WERI-Rb-1 (cell line): ENCODE measurements around the gene ADARB2.

Experiments
- DNase-seq: peaks from one replicate; pipeline ENCODE4 v3.0.0-alpha.2; 2020
- H3K27ac ChIP-seq: fragments of 250-450 bp; sonication (Bioruptor Pico); 2 replicates; pipeline ENCODE4 v1.5.1; 2020; ENCODE audit warnings: mild to moderate bottlenecking, moderate library complexity
- H3K27me3 ChIP-seq: fragments of 250-450 bp; sonication (Bioruptor Pico); 2 replicates; pipeline ENCODE4 v1.5.1; 2021; ENCODE audit warnings: mild to moderate bottlenecking, low read depth, moderate library complexity; ENCODE audit not compliant: insufficient read depth, severe bottlenecking
- H3K36me3 ChIP-seq: fragments of 250-450 bp; sonication (Bioruptor Pico); 2 replicates; pipeline ENCODE4 v1.5.1; 2020; ENCODE audit warnings: mild to moderate bottlenecking, moderate library complexity
- H3K4me3 ChIP-seq: 2 replicates; pipeline ENCODE4 v1.5.1; 2011; ENCODE audit warnings: low read depth, mild to moderate bottlenecking, control low read depth, low read length
- H3K9me3 ChIP-seq: fragments of 250-450 bp; sonication (Bioruptor Pico); 2 replicates; pipeline ENCODE4 v1.5.1; 2021; ENCODE audit warnings: mild to moderate bottlenecking, moderate library complexity; ENCODE audit not compliant: severe bottlenecking
- TF ChIP-seq, protein P1 (sequence below): IDR thresholded peaks from 2 replicates; pipeline ENCODE4 v1.5.1; 2011; ENCODE audit warnings: low read depth, mild to moderate bottlenecking, control low read depth, inconsistent platforms, low read length

Gene ADARB2

DNA sequence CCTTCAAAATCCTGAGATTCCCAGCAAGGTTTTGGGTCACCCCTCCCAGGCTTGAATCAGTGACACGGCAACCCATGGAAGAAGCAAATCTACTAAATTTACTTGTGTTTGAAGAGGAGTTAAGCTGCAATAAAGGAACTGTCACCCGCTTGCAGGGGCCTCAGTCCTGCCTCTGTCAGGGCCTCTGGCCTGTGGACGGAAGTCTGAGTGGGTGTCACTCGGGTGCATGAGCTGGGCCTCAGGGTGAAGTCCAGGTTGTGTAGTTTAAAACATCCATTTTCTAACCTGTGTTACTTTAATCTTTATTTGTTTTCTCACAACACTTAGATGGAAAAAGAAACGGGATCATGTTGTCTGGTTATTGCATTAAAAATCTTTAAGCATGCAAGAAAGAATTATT, 234.9 kb downstream of the ADARB2 start:
- H3K36me3 ChIP-seq = no peaks in the 10 kb centered on the region
- no peaks in the 10 kb centered on the region for H3K9me3 ChIP-seq
- no peak for DNase-seq
- H3K27ac ChIP-seq = no peak overlapping the region
- H3K4me3 ChIP-seq = no peak overlapping the region
- H3K27me3 ChIP-seq = peaks cover 4% of the 10 kb centered on the region
- TF ChIP-seq, protein P1, sequence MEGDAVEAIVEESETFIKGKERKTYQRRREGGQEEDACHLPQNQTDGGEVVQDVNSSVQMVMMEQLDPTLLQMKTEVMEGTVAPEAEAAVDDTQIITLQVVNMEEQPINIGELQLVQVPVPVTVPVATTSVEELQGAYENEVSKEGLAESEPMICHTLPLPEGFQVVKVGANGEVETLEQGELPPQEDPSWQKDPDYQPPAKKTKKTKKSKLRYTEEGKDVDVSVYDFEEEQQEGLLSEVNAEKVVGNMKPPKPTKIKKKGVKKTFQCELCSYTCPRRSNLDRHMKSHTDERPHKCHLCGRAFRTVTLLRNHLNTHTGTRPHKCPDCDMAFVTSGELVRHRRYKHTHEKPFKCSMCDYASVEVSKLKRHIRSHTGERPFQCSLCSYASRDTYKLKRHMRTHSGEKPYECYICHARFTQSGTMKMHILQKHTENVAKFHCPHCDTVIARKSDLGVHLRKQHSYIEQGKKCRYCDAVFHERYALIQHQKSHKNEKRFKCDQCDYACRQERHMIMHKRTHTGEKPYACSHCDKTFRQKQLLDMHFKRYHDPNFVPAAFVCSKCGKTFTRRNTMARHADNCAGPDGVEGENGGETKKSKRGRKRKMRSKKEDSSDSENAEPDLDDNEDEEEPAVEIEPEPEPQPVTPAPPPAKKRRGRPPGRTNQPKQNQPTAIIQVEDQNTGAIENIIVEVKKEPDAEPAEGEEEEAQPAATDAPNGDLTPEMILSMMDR = no peak

DNA sequence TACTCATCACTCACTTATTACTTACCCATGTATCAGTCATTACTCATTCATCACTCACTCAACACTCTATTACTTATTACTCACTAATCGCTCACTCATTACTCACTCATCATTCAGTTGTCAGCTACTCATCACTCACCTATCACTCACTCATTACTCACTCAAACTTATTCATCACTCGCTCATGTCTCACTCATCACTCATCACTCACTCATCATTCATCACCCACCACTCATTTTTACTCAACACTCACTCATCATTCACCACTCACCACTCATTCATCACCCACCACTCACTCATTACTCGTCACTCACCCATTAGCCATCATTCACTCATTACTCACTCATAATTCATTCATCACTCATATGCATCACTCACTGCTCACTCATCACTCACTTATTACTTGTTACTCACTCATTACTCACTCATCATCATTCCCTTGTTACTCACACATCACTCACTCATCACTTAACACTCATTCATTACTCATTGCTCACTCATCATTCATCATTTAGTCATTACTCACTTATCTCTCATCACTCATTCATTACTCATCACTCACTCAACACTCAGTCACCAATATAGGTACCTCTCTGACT, 237.9 kb downstream of the ADARB2 start:
- Histone ChIP-seq H3K27me3 (no peaks in the 10 kb centered on the region), H3K36me3 (no peaks in the 10 kb centered on the region), H3K4me3 (no peak overlapping the region), H3K27ac (no peak overlapping the region), H3K9me3 (no peaks in the 10 kb centered on the region)
- TF ChIP-seq, protein P1 = no peak
- DNase-seq = no peak

DNA sequence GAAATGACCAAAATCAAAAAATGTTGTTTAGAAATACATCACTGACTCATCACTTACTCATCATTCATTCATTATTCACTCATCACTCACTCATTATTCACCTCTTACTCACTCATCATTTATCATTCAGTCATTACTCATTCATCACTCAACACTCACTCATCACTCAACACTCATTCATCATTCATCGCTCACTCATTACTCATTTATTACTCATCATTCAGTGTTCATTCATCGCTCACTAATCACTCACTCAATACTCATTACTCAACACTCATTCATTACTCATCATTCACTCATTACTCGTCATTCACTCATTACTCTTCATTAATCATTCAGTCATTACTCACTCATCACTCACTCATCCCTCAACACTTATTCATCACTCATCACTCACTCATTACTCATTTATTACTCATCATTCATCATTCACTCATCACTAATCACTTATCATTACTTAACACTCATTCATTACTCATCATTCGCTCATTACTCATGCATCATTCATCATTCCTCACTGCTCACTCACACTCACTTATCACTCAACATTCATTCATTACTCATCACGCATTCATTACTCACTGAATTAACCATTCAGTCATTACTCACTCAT, 238.5 kb downstream of the ADARB2 start:
- DNase-seq = no peak

DNA sequence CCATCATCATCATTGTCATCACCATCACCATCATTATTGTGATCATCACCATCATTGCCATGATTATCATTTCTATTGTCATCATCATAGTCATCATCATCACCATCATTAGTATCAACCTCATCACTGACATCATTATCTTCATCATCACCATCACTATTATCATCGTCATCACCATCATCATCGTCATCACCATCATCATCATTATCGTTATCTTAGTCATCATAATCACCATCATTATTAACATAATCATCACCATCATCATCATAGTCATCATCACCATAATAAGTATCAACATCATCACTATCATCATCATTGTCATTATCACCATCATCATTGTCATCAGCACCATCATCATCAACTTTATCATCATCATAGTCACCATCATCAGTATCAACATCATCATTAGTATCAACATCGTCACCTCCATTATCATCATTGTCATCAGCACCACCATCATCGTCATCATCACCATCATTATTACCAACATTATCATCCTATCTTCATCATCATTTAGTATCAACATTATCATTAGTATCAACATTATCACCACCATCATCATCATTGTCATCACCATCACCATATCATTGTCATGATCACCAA, 241.3 kb downstream of the ADARB2 start:
- no peak for DNase-seq
- Histone ChIP-seq H3K9me3 (no peaks in the 10 kb centered on the region), H3K36me3 (no peaks in the 10 kb centered on the region), H3K27ac (no peak overlapping the region), H3K4me3 (no peak overlapping the region), H3K27me3 (no peaks in the 10 kb centered on the region)
- TF ChIP-seq, protein P1 = no peak

More for the DNA sequence above, 238.5 kb downstream of the ADARB2 start:
- H3K36me3 ChIP-seq = no peaks in the 10 kb centered on the region
- no peak overlapping the region for H3K27ac ChIP-seq
- H3K4me3 ChIP-seq = no peak overlapping the region
- no peaks in the 10 kb centered on the region for H3K9me3 ChIP-seq
- TF ChIP-seq, protein P1 = no peak
- no peaks in the 10 kb centered on the region for H3K27me3 ChIP-seq

DNA sequence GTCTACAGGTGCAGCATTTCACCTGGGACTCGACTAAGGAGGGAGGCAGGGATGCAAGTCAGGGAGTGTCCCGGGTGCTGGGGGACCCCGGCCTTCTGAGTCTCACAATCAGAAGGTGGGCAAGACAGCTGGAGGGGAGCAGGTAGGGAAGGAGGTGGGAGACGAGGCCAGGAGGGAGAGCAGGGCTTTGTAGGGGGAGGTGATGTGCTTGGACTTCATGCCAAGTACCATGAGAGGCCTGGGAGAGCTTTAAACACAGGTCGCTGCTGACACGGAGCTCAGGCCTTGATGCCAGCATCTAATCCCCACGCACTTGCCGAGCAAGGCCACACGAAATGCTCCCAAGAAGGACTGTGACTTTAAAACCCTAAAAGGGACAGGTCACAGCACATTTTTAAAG, 244.7 kb downstream of the ADARB2 start:
- Histone ChIP-seq H3K4me3 (no peak overlapping the region), H3K36me3 (no peaks in the 10 kb centered on the region), H3K27ac (no peak overlapping the region), H3K27me3 (no peaks in the 10 kb centered on the region), H3K9me3 (no peaks in the 10 kb centered on the region)
- TF ChIP-seq, protein P1 = no peak
- no peak for DNase-seq
